IMR-90 (cell line): ENCODE measurements around the gene ARGLU1. TPM values are rescaled to one million over a fixed set of nuclear protein-coding genes. Genes with fewer than 3 reads are reported as not detected.

Experiments used
- ATAC-seq: fragments of 200-7000 bp; cut with Tn5 transposase; 2 replicates; pipeline ENCODE4 v1.9.1; 2020; ENCODE audit warnings: low read depth, mild to moderate bottlenecking, moderate library complexity
- BruUV-seq: library from RNA; stranded (reverse); fragments of 400-500 nt; replicated peaks from 2 replicates; lab custom pipeline; 2021; lab: Mats Ljungman, UMichigan
- CTCF ChIA-PET: fragments of 300-600 bp; formaldehyde crosslinking; extraction: SDS; loops from one replicate; lab custom pipeline; 2021; ENCODE audit warnings: antibody characterized with exemption; lab: Yijun Ruan, JAX
- POLR2A ChIA-PET: fragments of 300-600 bp; sonication (Branson Sonifier 250); formaldehyde crosslinking; loops from one replicate; lab custom pipeline; 2022; ENCODE audit warnings: antibody characterized with exemption; ENCODE audit not compliant: unreplicated experiment; lab: Charles Lee
- DNase-seq: peaks from one replicate; pipeline ENCODE4 v3.0.0; 2013
- H2AFZ ChIP-seq: replicated peaks from 2 replicates; pipeline ENCODE3; 2013; ENCODE audit warnings: low read length, mild to moderate bottlenecking; ENCODE audit not compliant: poor library complexity
- H2AK5ac ChIP-seq: 2 replicates; pipeline ENCODE4 v1.6.1; 2013; ENCODE audit warnings: low read depth, low read length, inconsistent platforms
- H2AK9ac ChIP-seq: replicated peaks from 2 replicates; pipeline ENCODE3; 2013; ENCODE audit warnings: mild to moderate bottlenecking, low read depth, low read length, moderate library complexity; ENCODE audit not compliant: poor library complexity
- H2BK120ac ChIP-seq: 2 replicates; pipeline ENCODE4 v1.6.1; 2013; ENCODE audit warnings: low read depth, low read length, inconsistent platforms
- H2BK15ac ChIP-seq: 3 replicates; pipeline ENCODE4 v1.6.1; 2013; ENCODE audit warnings: low read depth, low read length, inconsistent platforms
- H2BK20ac ChIP-seq: 2 replicates; pipeline ENCODE4 v1.6.1; 2013; ENCODE audit warnings: low read depth, mild to moderate bottlenecking, inconsistent platforms, low read length, moderate library complexity
- H2BK5ac ChIP-seq: 2 replicates; pipeline ENCODE4 v1.6.1; 2013; ENCODE audit warnings: mild to moderate bottlenecking, low read depth, low read length, inconsistent platforms; ENCODE audit not compliant: poor library complexity, severe bottlenecking
- H3K14ac ChIP-seq: replicated peaks from 2 replicates; pipeline ENCODE4 v1.6.1; 2013; ENCODE audit warnings: low read depth, low read length, inconsistent platforms
- H3K18ac ChIP-seq: 2 replicates; pipeline ENCODE4 v1.6.1; 2013; ENCODE audit warnings: low read depth, low read length, control low read depth
- H3K23ac ChIP-seq: 2 replicates; pipeline ENCODE4 v1.6.1; 2013; ENCODE audit warnings: low read depth, low read length, inconsistent platforms
- H3K27ac ChIP-seq: 2 replicates; pipeline ENCODE4 v1.5.1; 2013; ENCODE audit warnings: mild to moderate bottlenecking, control low read depth, low read length; ENCODE audit not compliant: insufficient read depth
- H3K27me3 ChIP-seq: 2 replicates; pipeline ENCODE4 v1.6.1; 2013; ENCODE audit warnings: low read length; ENCODE audit not compliant: control insufficient read depth, insufficient read depth
- H3K36me3 ChIP-seq: 2 replicates; pipeline ENCODE4 v1.6.1; 2013; ENCODE audit warnings: low read length, mixed read lengths; ENCODE audit not compliant: control insufficient read depth, insufficient read depth
- H3K4ac ChIP-seq: 2 replicates; pipeline ENCODE4 v1.6.1; 2013; ENCODE audit warnings: low read depth, low read length, inconsistent platforms
- H3K4me1 ChIP-seq: 2 replicates; pipeline ENCODE4 v1.6.1; 2013; ENCODE audit warnings: low read length, mixed read lengths; ENCODE audit not compliant: control insufficient read depth, insufficient read depth
- H3K4me2 ChIP-seq: 2 replicates; pipeline ENCODE4 v1.6.1; 2013; ENCODE audit warnings: low read depth, mild to moderate bottlenecking, control low read depth, low read length, moderate library complexity
- H3K4me3 ChIP-seq: 2 replicates; pipeline ENCODE4 v1.5.1; 2013; ENCODE audit warnings: low read depth, mild to moderate bottlenecking, control low read depth, low read length, moderate library complexity; ENCODE audit not compliant: insufficient read depth
- H3K56ac ChIP-seq: 2 replicates; pipeline ENCODE4 v1.6.1; 2013; ENCODE audit warnings: low read length, inconsistent platforms; ENCODE audit not compliant: insufficient read depth; ENCODE audit errors: extremely low read depth
- H3K79me1 ChIP-seq, 2 experiments: 2 replicates each; pipeline ENCODE4 v1.6.1; 2013; ENCODE audit warnings: low read length in 2 of 2, inconsistent platforms in 1 of 2, low read depth in 1 of 2
- H3K9ac ChIP-seq: 2 replicates; pipeline ENCODE4 v1.6.1; 2013; ENCODE audit warnings: low read depth, low read length, control low read depth
- H3K9me1 ChIP-seq: 2 replicates; pipeline ENCODE4 v1.6.1; 2013; ENCODE audit warnings: low read length, inconsistent platforms; ENCODE audit not compliant: insufficient read depth
- H3K9me3 ChIP-seq: 2 replicates; pipeline ENCODE4 v1.6.1; 2013; ENCODE audit warnings: low read length; ENCODE audit not compliant: control insufficient read depth, insufficient read depth
- H4K20me1 ChIP-seq: 2 replicates; pipeline ENCODE4 v1.6.1; 2013; ENCODE audit warnings: low read length, inconsistent platforms; ENCODE audit not compliant: insufficient read depth
- H4K5ac ChIP-seq: 2 replicates; pipeline ENCODE4 v1.6.1; 2013; ENCODE audit warnings: mild to moderate bottlenecking, low read depth, low read length, control low read depth
- H4K8ac ChIP-seq, 2 experiments: 2 replicates each; pipeline ENCODE4 v1.6.1; 2013; ENCODE audit warnings: low read depth in 2 of 2, low read length in 2 of 2, control low read depth in 1 of 2, inconsistent platforms in 1 of 2
- H4K91ac ChIP-seq: 2 replicates; pipeline ENCODE4 v1.6.1; 2013; ENCODE audit warnings: low read depth, low read length, inconsistent platforms; ENCODE audit not compliant: insufficient read depth
- CEBPB ChIP-seq: IDR thresholded peaks from 2 replicates; pipeline ENCODE4 v1.6.1; 2012; ENCODE audit warnings: low read depth, low read length, improper control_type of control experiment
- FOS ChIP-seq: fragments of 150-350 bp; IDR thresholded peaks from 2 replicates; pipeline ENCODE4 v1.6.1; 2016; ENCODE audit warnings: low read depth, low read length
- RAD21 ChIP-seq: IDR thresholded peaks from 2 replicates; pipeline ENCODE4 v1.6.1; 2012; ENCODE audit warnings: low read length, improper control_type of control experiment
- WGBS, 2 experiments: methylation state at CpG; one replicate each; pipeline versions ENCODE4 v1.1.5 to v1.1.7; 2013; ENCODE audit warnings: missing lambda C conversion rate in 2 of 2; ENCODE audit not compliant: insufficient read length in 1 of 2; ENCODE audit errors: extremely low coverage in 2 of 2; 5-methylcytosine and 5-hydroxymethylcytosine counted together
- dilution Hi-C: fragments of 300-500 bp; cut with HindIII; formaldehyde crosslinking; loops from one replicate; pipeline ENCODE4 v1.14.3; 2018; ENCODE audit warnings: low sequenced_read_pairs; ENCODE audit not compliant: unreplicated experiment
- in situ Hi-C: fragments of 300-500 bp; cut with MboI; formaldehyde crosslinking; loops from 3 replicates; pipeline ENCODE4 v1.14.3; 2019; ENCODE audit warnings: low sequenced_read_pairs, inconsistent platforms, mixed read lengths
- intact Hi-C: fragments of 100-400 bp; cut with micrococcal nuclease; formaldehyde crosslinking; loops from 2 replicates; pipeline ENCODE4 v1.10.0; 2022
- polyA plus RNA-seq, 3 experiments: library from polyadenylated mRNA; depleted of rRNA; stranded (reverse); fragments of >200 nt; gene quantifications; 2 replicates each; pipeline ENCODE4 v1.2.3, GENCODE V29; 2012; ENCODE audit warnings: low replicate concordance in 1 of 3
- total RNA-seq: library from RNA; depleted of rRNA; stranded (reverse); fragments of >200 nt; gene quantifications from 2 replicates; pipeline ENCODE4 v1.2.3, GENCODE V29; 2012

The ARGLU1 gene
- total and polyA plus RNA-seq, 2 of the 4 experiments (the other 2 are of a cell fraction), result 11.1 to 51.4 TPM

- Histone ChIP-seq H2BK120ac (no peak overlapping the region), H3K4me2 (no peak overlapping the region), H3K14ac (no peak overlapping the region), H3K9ac (no peak overlapping the region), H2BK15ac (no peak overlapping the region), H3K79me1 (peaks cover 18 to 40% of the 10 kb centered on the region in 2 experiments), H3K9me1 (peaks cover 12% of the 10 kb centered on the region), H2AFZ (no peak overlapping the region), H3K27ac (no peak overlapping the region), H3K27me3 (no peaks in the 10 kb centered on the region), H3K23ac (no peak overlapping the region), H3K56ac (no peak overlapping the region), H4K91ac (no peak overlapping the region), H4K5ac (no peak overlapping the region), H3K4ac (no peak overlapping the region), H3K18ac (no peak overlapping the region), H3K4me3 (no peak overlapping the region), H2BK5ac (peak overlapping the region; percentile 48), H2AK5ac (no peak overlapping the region), H4K8ac (no peak overlapping the region), H3K36me3 (peaks cover 12% of the 10 kb centered on the region), H3K4me1 (peaks cover 6% of the 10 kb centered on the region), H2AK9ac (no peak overlapping the region), H3K9me3 (no peaks in the 10 kb centered on the region), H4K20me1 (peaks cover 38% of the 10 kb centered on the region), H2BK20ac (no peak overlapping the region)
- DNase-seq (peak; percentile 78), ATAC-seq (peak; percentile 93)
- BruUV-seq, result no TSS peak
- WGBS, 2 experiments, result no CpG with 5 or more reads among the region's 3 CpGs
- dilution Hi-C loops (no loop called here), intact Hi-C loops (no loop called here), in situ Hi-C loops (loop anchor here (25.0 kb wide), 2 partner anchors 1111 to 1211 kb away; no protein-coding TSS in a partner anchor)
- TF ChIP-seq CEBPB, result peak; percentile 33; the same call in 1 of the 2 replicates
- TF ChIP-seq FOS, result 0 out of 2 replicates have a peak, but pooled peaks have one; percentile 33
- TF ChIP-seq RAD21, result no peak
- ChIA-PET CTCF (no interaction called here), POLR2A (no interaction called here)
These were observed 19.8 kb downstream of the ARGLU1 start for GRCh38 chr13:106548064-106548696.
